HG03135 (cell line): ENCODE results near the gene COL25A1.

Experiments
- ATAC-seq: cut with Tn5 transposase; IDR thresholded peaks from one replicate; pipeline ENCODE4 v1.9.1; 2021; ENCODE audit warnings: mild to moderate bottlenecking, moderate library complexity; ENCODE audit not compliant: unreplicated experiment

The COL25A1 gene

DNA sequence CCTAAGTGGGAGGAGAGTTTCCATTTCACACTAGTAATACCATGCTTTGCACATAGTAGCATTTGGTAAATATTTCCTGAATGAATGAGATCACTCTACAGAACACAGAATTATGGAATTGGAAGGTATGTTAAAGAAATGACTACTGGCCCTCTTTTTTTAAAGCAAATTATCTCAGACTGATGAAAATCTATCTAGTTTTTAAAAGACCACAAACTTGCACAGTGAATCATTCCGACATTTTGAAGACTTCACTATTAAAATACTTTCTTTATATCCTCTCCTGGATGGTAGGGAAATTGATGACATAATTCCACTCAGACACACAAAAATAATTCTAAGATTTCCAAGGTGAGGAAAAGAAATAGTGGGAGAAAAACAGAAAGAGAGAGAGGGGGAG is 471.2 kb downstream of the COL25A1 start:
- ATAC-seq = no peak

DNA sequence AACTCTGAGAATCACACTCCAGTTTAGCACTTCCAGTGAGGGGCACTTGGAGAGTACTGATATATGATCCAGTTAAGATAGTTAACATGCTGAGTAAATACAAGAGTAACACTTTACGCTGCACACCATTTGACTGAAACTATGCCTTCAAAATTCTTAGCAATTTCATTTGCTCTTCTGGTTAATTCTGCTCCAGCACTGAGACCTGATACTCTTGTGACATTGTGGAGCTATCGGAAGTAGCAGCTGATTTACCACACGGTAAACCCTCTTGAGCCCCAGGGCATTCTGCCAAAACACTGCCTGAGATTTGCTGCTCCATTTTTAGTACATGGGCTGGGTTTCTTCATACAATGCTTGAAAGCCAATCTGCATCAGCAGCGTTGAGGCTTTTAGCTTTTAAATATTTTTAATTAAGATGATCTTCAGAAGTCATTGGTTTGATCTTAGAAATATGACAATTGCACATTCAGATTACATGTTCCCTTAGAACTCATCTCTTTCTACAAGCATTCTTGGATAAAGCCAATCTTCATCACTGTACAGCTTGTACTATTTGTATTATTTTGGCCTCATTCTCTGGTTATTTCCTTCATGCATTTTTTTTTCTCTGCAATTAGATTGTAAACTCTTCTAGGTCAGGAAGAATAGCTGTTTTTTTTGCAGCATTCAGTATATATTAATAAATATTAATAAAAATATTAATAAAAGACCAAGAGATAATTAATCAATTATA is 471.8 kb downstream of the COL25A1 start:
- ATAC-seq = peak; percentile 69

DNA sequence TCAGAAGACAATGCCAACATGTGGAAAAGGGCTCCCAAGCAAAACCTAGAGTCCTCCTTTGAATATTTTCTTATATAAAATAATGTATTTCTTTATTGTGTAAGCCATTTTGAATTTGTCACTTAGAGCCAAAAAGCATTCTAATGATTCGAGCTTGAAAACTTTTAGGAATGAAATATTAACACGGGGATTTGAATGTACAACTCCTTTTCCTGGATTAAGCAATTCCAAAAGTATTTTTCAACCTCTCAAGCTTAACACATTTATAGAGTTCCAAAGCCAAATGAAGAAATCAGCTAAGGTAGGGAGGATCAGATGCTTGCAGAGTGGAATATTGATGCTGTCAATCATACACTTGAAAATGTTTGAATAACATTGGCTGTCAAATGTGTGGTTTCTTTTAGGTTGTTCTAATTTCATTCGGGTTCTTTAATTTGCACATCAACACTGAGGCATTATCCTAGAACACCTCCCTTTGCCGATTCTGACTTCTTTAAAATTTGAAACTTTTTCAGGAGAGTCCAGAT is 472.4 kb downstream of the COL25A1 start:
- ATAC-seq = no peak

DNA sequence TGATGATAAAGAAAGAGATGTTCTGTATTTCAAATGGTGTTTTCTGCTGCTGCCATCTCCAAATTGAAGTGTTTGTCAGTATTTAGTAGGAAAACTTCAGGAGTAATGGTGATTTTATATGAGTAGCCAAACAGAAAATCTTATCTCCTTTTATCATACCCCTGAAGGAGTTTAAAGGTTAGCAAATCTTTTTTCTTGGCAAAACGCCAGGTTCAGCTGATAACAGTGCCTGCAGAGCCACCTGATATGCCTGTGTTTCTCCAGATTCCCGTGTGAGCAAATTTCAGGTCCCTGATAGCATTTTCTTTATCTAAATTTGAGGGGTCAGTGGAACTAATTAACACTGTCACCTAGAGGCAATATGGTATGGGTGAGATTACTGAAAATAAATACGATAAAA is 473.8 kb downstream of the COL25A1 start:
- no peak for ATAC-seq

DNA sequence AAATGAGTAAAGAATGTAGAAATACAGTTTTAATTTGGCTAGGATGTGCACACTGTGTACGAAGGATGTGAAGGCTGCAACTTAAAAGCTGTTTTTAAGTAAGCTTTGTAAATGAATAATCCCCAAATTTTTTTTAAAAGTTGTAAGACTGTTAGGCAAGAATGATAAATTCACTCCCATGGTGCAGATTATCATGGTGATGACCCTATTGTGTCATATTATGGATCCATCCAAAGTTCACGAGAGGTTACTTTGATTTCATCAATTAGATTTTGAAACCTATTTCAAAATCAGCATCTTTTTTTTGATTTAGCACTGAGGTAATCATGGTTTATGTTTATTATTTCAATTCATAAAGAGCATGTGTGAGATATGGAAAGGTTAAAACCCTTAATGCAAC is 476.7 kb downstream of the COL25A1 start:
- ATAC-seq = no peak

DNA sequence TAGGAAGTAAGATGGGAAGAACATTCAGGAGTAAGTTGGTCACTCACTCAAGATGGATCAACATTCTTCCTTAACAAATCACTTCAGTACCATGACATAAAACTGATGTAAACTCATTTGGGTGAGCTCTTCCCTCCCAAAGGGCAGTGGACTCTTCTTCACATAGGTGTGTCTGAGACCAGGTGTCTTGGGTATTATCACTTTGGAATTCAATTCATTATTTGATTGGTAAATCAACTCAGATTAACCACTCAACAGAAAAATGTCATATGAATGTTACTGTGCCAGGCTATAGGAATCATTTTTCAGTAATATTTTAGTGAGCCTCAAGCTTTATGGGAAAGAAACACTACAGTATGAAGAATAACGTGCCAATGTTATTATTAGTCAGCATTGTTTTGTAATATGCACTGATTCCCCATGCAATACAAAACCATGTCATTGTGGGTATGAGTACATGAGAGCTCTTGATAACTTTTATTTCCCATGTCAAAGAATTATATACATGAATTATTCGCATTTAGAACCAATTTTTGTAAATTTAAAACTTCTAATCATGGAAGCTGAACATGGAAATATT is 481.0 kb downstream of the COL25A1 start:
- no peak for ATAC-seq

DNA sequence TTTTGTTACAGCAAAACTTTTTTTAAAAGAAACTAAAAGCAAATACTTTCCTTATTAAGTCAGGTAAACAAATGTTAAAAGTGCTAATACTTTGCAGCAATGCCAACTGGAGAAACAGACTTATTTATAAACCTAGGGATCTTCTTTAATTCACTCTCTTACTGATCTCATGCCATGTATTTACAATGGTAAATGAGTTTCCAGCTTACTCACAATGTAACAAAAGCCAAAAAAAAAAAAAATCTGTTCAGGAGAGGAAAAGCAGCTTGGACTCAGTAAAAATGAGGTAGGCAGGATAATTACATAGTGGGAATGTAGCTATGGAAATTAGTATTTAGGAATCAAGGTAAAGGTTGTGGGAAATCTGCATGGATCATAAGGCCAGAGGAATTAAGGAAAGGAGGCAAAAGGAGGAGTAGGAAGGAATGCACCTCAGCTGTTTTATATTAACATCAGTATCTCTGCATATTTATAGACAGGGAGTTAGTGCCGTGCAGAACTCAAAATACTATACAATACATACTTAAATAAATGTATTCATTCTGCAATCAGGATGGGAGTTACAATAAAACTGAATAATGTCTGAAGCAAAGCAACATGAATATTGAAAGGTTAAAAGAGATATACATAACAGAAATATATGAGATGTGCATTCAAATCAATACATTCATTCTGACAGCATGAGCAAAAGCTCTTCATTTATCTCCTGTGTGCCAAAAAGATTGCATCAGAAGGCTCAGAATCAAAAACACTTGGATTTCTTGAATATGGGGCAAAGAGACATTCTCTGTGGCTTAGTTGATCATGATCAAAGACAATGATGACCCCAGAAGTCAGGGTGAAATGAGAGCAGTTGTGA is 481.7 kb downstream of the COL25A1 start:
- no peak for ATAC-seq

DNA sequence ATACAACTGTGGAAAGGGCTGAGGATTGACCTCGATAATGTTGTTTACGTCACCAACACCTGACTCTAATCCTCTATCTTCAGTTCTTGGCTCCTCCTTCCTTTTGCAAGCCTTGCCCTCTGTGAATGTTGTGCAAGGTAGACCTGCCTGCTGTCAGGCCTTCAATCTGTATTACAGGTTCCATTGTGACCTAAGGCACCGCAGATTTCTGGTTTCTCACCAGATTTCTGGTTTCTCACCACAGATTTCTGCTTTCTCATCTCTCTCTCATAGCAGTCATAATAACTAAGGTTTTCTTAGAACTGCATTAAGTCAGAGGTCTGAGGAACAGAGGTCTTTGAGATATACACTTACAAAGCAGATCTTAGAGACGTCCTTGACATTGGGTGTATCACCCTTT is 488.1 kb downstream of the COL25A1 start:
- ATAC-seq = no peak

DNA sequence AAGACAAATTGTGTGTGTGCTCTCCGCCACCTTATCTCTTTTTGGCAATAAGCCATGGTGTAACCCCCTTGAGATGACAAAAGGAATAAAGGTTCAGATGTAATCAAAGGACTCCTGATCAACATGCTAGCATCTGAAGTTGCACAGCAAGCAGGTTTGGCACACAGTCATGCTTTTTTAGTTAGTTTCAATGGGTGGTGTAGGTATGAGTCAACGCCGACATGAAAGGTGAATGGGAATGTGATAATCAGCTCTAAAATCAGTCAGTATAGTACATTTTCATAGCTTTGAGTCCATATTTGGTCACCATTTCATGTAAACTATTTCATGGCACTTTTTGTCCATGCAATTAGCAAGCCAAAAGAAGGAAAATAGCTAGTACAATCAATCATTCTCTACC is 489.2 kb downstream of the COL25A1 start:
- no peak for ATAC-seq

DNA sequence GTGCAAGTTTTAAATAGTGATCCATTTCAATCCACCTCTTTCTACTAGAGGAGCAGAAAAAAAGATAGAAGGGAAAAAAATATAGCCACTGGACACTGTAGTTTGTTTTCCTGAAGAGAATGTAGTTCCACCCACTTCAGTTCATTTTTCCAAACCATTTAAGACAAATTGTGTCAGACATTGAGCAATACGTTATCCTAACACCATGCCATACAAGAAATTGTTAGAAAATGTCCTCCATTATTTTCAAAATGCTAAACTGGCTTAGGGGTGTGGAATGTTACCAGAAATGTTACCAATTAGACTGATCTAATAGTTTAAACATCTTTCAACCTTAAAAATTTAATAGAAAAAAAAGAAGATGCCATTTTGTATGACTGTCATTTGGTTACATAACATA is 491.0 kb downstream of the COL25A1 start:
- no peak for ATAC-seq

DNA sequence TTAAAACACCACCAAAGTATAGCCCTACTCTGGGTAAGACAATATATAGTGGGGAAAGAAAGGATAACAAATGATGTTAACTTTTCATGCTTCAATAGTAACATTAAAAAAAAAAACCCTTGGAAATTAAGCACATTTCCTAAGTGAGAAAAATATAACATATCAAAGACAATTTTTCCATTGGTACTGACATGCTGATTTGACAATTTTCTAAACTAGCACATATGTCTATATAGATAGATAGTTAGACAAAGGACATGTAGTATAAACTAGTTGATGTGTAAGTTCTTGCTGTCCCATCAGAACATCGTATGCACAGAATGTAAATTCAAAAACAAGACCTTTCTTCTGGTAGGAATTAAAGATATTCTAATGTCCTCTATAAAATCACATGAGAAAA is 492.4 kb downstream of the COL25A1 start:
- ATAC-seq = no peak

DNA sequence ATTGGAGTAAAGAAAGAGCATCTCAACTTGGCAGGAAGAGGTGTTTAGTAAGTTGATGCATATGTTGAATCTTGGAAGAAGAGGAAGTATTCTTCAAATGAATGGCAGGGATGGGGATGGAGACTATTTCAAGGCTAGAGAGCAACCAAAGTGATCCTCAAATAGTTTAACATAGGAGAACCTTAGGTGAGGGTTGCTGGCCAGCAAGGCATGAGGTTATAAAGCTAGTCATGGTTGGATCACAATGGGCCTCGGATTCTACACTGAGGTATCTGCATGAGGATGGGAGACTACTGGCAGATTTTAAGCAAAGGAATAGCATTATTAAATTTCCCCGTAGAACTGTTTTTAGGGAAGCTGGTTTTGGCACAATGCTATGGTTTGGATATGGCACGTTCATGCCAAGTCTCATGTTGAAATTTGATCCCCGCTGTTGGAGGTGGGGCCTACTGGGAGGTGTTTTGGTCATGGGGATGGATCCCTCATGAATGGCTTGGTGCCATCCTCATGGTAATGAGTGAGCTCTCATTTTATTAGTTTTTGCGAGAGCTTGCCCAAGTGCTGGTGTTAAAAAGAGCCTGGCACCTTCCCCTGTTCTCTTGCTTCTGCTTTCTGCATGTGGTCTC is 497.7 kb downstream of the COL25A1 start:
- ATAC-seq = no peak

DNA sequence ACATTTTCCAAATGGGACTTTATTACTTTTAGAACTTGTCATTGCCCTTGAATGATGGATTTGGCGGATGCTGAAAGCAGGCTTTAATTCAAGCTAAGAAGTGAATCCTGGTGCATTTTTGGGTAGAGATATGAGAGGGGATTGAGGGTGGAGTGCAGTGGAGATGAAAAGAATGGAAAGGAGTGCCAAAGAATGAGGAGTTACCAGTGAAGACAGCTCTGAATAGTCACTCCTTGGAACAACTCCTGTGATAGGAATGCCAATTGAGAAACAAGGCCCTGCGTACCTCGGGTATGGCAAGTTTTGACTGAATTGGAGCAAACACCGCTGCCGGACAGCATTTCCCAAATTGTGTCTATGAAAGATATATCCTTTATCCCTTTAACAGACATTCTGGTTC is 503.2 kb downstream of the COL25A1 start:
- no peak for ATAC-seq

DNA sequence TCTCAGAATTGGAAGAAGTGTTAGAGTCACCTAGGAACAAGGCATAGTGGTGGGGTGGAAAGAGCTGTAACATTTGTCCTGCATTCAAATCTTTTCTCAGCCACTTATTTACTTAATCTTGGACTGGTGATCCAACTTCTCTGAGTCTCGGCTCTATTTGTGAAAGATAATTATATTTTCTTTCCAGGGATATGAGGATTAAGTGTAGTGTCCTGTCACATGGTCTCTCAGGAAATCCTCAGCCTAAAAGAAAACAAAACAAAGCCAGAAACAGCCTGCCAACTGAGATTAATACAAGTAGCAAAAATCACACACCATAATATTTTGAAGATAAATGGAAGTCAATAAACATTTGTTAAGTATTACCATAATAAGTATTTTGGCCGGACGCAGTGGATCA is 506.3 kb downstream of the COL25A1 start:
- no peak for ATAC-seq

DNA sequence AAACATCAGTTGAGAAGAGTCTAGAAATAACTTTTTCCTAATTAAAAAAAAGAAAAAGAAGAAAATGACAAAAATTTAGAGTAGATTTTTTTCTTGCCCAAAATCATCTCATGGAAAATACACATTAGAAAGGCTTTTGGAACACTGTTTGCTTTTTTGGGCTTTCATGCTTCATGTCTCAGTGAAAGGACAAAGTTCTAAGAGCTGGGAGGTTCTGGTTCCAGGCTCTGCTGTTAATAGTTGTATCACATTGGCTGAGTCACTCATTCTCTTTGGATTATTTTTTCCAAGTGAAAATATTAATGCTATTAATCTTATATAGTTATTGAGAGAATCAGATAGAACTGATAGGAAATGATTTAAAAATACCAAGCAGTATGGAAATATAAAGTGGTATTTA is 506.7 kb downstream of the COL25A1 start:
- ATAC-seq = no peak

DNA sequence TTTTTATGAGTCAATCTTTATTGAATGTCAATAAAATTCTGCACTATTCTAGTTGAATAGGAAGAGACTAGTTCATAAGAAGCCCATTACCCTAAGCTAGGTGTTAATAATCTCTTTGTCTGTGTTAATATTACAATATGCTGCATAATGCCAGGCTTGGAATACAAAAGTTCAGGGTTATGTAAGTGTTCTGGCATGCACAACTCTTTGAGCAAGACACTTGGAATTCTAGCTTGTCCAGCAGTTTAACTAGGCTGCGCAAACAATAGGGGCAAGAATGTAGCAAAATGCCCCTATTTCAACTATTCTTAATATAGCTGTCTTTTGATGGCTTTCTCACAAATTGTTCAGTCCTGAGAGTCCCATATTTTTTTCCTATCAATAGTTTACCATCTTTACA is 508.3 kb downstream of the COL25A1 start:
- no peak for ATAC-seq

DNA sequence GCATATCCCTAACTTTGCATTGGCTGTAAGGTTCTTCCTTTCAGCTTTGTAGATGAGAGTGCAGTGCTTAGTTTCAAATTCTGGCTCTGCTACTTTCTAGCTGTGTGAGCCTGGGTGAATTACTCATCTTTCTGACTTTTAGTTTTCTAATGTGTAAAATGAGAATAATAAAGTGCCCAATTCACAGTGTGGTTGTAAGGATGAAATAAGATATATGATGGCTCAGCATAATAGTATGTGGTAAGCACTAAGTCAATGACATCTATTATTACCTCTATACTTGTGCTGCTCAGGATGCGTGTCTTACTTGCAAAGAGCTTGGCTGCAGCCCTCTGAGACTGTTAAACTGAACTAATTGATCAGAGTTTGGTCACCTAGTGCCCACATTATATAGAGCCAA is 509.0 kb downstream of the COL25A1 start:
- ATAC-seq = no peak

DNA sequence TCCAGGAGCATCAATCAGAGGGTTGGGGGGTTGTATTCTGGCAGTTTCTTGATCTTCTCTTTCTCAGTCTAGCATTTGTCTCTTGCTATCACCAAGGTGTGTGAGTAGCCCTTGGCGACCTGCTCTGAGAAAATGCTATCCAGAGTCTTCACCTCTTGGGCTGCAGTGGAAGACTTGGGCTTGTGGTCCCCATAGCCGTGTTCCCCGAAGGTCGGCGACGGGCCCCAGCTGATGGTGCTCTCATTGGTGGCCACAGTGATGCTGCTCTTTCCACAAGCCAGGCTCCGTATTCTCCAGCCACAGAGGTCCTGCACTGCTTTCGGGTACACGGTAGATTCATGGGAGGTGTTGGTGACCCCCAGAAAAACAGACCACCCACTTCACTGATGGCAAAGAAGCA is 513.7 kb downstream of the COL25A1 start:
- ATAC-seq = no peak

DNA sequence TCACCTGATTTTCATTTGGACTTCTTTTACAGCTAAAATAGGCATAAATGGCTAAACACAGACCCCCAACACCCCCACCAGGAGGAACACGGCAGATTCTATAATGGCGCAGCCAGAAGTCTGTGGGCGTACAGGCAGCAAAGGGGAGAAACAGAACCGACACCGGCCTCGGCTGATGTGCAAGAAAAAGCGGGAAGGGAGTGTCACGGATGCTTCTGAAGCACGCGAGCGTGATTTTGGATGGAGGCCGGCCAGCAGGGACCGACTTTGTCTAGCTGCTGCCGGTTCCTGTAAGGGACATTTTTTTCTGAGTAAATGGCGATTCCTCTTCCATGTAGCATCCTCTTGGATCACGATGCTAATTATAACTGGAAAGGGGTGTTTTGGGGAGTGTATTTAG is 514.7 kb downstream of the COL25A1 start:
- no peak for ATAC-seq

DNA sequence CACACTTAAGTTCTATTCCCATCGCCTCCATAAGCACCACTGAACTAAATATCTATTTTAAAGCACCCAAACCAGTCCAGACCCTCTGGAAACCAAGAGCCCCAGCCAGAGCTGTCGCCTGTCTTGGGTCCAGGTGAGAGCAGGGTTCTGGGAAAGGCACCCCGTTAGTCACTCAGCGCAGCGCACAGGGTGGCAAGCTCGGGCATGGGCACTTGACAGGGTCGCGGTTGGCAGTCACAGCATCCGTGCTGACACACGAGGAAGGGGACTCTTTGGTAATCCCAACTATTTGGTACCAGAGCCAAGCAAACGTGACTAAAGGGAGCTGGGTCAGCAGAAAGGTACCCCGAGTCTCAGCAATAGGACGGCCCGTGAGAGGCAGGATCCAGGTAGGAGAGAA is 515.4 kb downstream of the COL25A1 start:
- ATAC-seq = no peak

DNA sequence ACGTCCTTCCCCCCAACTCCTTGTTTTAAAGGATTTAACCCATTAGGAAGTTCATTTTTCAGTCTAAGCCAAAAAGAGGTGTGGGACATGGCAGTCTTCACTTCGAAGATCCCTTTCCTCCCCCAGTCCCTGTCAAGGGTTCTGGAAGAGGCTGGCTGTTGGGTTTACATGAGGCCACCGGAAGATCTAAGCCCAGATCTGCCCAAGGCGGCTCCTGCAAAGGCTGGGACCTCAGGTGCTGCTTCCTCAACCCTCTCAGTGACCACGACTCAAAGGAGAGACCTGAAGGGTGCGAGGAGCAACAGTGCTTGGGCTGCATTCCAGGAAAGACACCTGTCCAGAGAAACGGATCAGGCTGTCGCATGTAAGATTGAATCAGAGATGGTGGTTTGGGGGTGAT is 516.1 kb downstream of the COL25A1 start:
- ATAC-seq = no peak
